SK-N-MC (cell line): ENCODE measurements around the gene SSTR3.

ENCODE experiments used
- EZH2 ChIP-seq: fragments of 200-600 bp; sonication (generic); IDR thresholded peaks from one replicate; pipeline ENCODE4 v1.6.1; 2017; ENCODE audit warnings: antibody characterized with exemption
- POLR2AphosphoS5 ChIP-seq: IDR thresholded peaks from 2 replicates; pipeline ENCODE4 v1.6.1; 2012; ENCODE audit warnings: mild to moderate bottlenecking, low read depth, low read length, borderline replicate concordance

GRCh38 chr22:37179126-37179470, 33.2 kb downstream of the SSTR3 start:
- TF ChIP-seq EZH2, result no peak
- TF ChIP-seq POLR2AphosphoS5, result no peak
